Activated CD4-positive, alpha-beta T cell treated with anti-CD3 and anti-CD28 coated beads for 36 hours (primary cell): ENCODE measurements around the gene CLCN2. TPM values are rescaled to one million over a fixed set of nuclear protein-coding genes. Genes with fewer than 3 reads are reported as not detected.

Experiments
- ATAC-seq: fragments of 200-7000 bp; cut with Tn5 transposase; one replicate; pipeline ENCODE4 v1.10.0; 2021; ENCODE audit warnings: mild to moderate bottlenecking, moderate library complexity
- CTCF ChIA-PET: fragments of 350-600 bp; sonication (Branson Sonifier 250); formaldehyde crosslinking; loops from one replicate; lab custom pipeline; 2021; ENCODE audit warnings: antibody characterized with exemption; lab: Charles Lee
- POLR2A ChIA-PET: fragments of 350-600 bp; sonication (Branson Sonifier 250); formaldehyde crosslinking; loops from one replicate; lab custom pipeline; 2021; ENCODE audit warnings: antibody characterized with exemption, inconsistent platforms; lab: Charles Lee
- DNase-seq: peaks from one replicate; pipeline ENCODE4 v3.0.0-alpha.2; 2020
- H3K27ac Mint-ChIP-seq: one replicate; pipeline ENCODE4 v1.8.0; 2021; ENCODE audit warnings: mixed read lengths
- H3K27me3 Mint-ChIP-seq: one replicate; pipeline ENCODE4 v1.8.0; 2021; ENCODE audit warnings: mixed read lengths
- H3K36me3 Mint-ChIP-seq: one replicate; pipeline ENCODE4 v1.8.0; 2021; ENCODE audit warnings: low read depth, mixed read lengths
- H3K4me1 Mint-ChIP-seq: one replicate; pipeline ENCODE4 v1.8.0; 2021; ENCODE audit warnings: mixed read lengths
- H3K4me3 Mint-ChIP-seq: one replicate; pipeline ENCODE4 v1.8.0; 2021; ENCODE audit warnings: mild to moderate bottlenecking, moderate library complexity, mixed read lengths
- H3K9me3 Mint-ChIP-seq: one replicate; pipeline ENCODE4 v1.8.0; 2021; ENCODE audit warnings: low read depth, mixed read lengths
- intact Hi-C, 2 experiments: fragments of 100-400 bp; cut with DNase I in 1 of 2; cut with micrococcal nuclease in 1 of 2; formaldehyde crosslinking; loops; one replicate each; pipeline versions ENCODE4 v1.14.2 to v1.15.1; 2022 to 2024; cut with DNase I, micrococcal nuclease
- total RNA-seq, 2 experiments: library from RNA; stranded (reverse); gene quantifications; one replicate each; pipeline ENCODE4 v1.2.3, GENCODE V29; 2021

The CLCN2 gene
- total RNA-seq, 2 experiments from 2014 or later = 4.6 to 4.7 TPM

GRCh38 chr3:184307915-184308314, 53.5 kb downstream of the CLCN2 start:
- DNase-seq = no peak
- no peak for ATAC-seq
- Mint-ChIP-seq H3K4me1 (peaks cover 4% of the 10 kb centered on the region), H3K27me3 (no peaks in the 10 kb centered on the region), H3K27ac (no peak overlapping the region), H3K9me3 (no peaks in the 10 kb centered on the region), H3K4me3 (no peak overlapping the region), H3K36me3 (peaks cover 58% of the 10 kb centered on the region)
- ChIA-PET CTCF (interaction anchor here (0.8 kb wide), 1 partner anchor 40 kb away, joined by 3 read pairs; no protein-coding TSS in a partner anchor), POLR2A (no interaction called here)
- intact Hi-C loops = no loop called here

- Mint-ChIP-seq H3K27ac (peak overlapping the region; percentile 49), H3K36me3 (peaks cover 71% of the 10 kb centered on the region), H3K4me3 (no peak overlapping the region), H3K27me3 (no peaks in the 10 kb centered on the region), H3K9me3 (no peaks in the 10 kb centered on the region), H3K4me1 (peaks cover 8% of the 10 kb centered on the region)
- DNase-seq = no peak
- POLR2A ChIA-PET = interaction anchor here (0.6 to 0.9 kb wide), 2 partner anchors 20 to 101 kb away, joined by 3 read pairs; no protein-coding TSS in a partner anchor
- CTCF ChIA-PET = interaction anchor here (0.6 to 1.5 kb wide), 4 partner anchors 12 to 312 kb away, joined by 3 to 5 read pairs (median 3); partner anchors contain the start of gene FAM131A
- intact Hi-C loops = no loop called here
- no peak for ATAC-seq
Measured at GRCh38 chr3:184306341-184306972, 54.9 kb downstream of the CLCN2 start.

- DNase-seq (no peak), ATAC-seq (peak; percentile 57)
- Mint-ChIP-seq H3K27ac (no peak overlapping the region), H3K4me3 (no peak overlapping the region), H3K9me3 (no peaks in the 10 kb centered on the region), H3K4me1 (peaks cover 13% of the 10 kb centered on the region), H3K27me3 (no peaks in the 10 kb centered on the region), H3K36me3 (peaks cover 77% of the 10 kb centered on the region)
- intact Hi-C loops = no loop called here
- ChIA-PET POLR2A (interaction anchor here (0.5 to 0.9 kb wide), 2 partner anchors 20 to 39 kb away, joined by 3 read pairs; no protein-coding TSS in a partner anchor), CTCF (interaction anchor here (0.6 to 1.5 kb wide), 4 partner anchors 13 to 311 kb away, joined by 3 to 5 read pairs (median 3); partner anchors contain the start of gene FAM131A)
Measured at GRCh38 chr3:184305577-184305976, 55.8 kb downstream of the CLCN2 start.

GRCh38 chr3:184300378-184300720, 61.1 kb downstream of the CLCN2 start:
- ATAC-seq = no peak

GRCh38 chr3:184299488-184300377, 61.7 kb downstream of the CLCN2 start:
- Mint-ChIP-seq H3K4me1 (peaks cover 19% of the 10 kb centered on the region), H3K27ac (peak overlapping the region; percentile 78), H3K9me3 (no peaks in the 10 kb centered on the region), H3K36me3 (peaks cover 47% of the 10 kb centered on the region), H3K4me3 (peak overlapping the region; percentile 84), H3K27me3 (no peaks in the 10 kb centered on the region)
- DNase-seq (no peak), ATAC-seq (no peak)
- CTCF ChIA-PET = interaction anchor here (0.6 to 1.0 kb wide), 5 partner anchors 18 to 880 kb away, joined by 3 to 5 read pairs (median 3); no protein-coding TSS in a partner anchor
- intact Hi-C loops = loop anchor here (1.0 to 2.0 kb wide), 14 partner anchors 15 to 663 kb away; partner anchors contain the start of genes AP2M1 (in 2 of the 2), EEF1AKMT4 (in 2 of the 2), EIF4G1 (in 2 of the 2) and ABCC5 (in 1 of the 2)
- POLR2A ChIA-PET = no interaction called here

More at GRCh38 chr3:184300378-184300720, 61.1 kb downstream of the CLCN2 start:
- Mint-ChIP-seq H3K27me3 (no peaks in the 10 kb centered on the region), H3K4me3 (peak overlapping the region; percentile 84), H3K4me1 (peaks cover 19% of the 10 kb centered on the region), H3K36me3 (peaks cover 50% of the 10 kb centered on the region), H3K9me3 (no peaks in the 10 kb centered on the region), H3K27ac (no peak overlapping the region)
- ChIA-PET CTCF (interaction anchor here (0.9 kb wide), 1 partner anchor 114 kb away, joined by 6 read pairs; no protein-coding TSS in a partner anchor), POLR2A (interaction anchor here (0.6 to 1.0 kb wide), 2 partner anchors 11 to 16 kb away, joined by 3 read pairs; no protein-coding TSS in a partner anchor)
- DNase-seq = no peak
- intact Hi-C loops = no loop called here

GRCh38 chr3:184298759-184299487, 62.5 kb downstream of the CLCN2 start, which contains the start of gene PSMD2:
PSMD2 (plus strand) TSS chr3:184299241; CDS start chr3:184299267, 26 bp downstream.
- H3K9me3 Mint-ChIP-seq = no peaks in the 10 kb centered on the region
- peaks cover 19% of the 10 kb centered on the region for H3K4me1 Mint-ChIP-seq
- H3K27me3 Mint-ChIP-seq = no peaks in the 10 kb centered on the region
- peak; percentile 96 for ATAC-seq
- H3K27ac Mint-ChIP-seq = peak within 1 kb of the TSS; percentile 81
- H3K4me3 Mint-ChIP-seq = peak within 1 kb of the TSS; percentile 84
- DNase-seq = peak; percentile 99
- ChIA-PET CTCF (interaction anchor here (0.6 to 1.0 kb wide), 4 partner anchors 19 to 881 kb away, joined by 3 to 5 read pairs (median 3); no protein-coding TSS in a partner anchor), POLR2A (interaction anchor here (1.1 kb wide), 1 partner anchor 143 kb away, joined by 4 read pairs; no protein-coding TSS in a partner anchor)
- intact Hi-C loops = loop anchor here (1.0 to 2.0 kb wide), 15 partner anchors 15 to 663 kb away; partner anchors contain the start of genes AP2M1 (in 2 of the 2), EEF1AKMT4 (in 2 of the 2), EIF4G1 (in 2 of the 2) and ABCC5 (in 1 of the 2)
- H3K36me3 Mint-ChIP-seq = peaks cover 40% of the 10 kb centered on the region

GRCh38 chr3:184296616-184297015, 64.8 kb downstream of the CLCN2 start:
- Mint-ChIP-seq H3K36me3 (peaks cover 18% of the 10 kb centered on the region), H3K27ac (no peak overlapping the region), H3K27me3 (no peaks in the 10 kb centered on the region), H3K4me3 (no peak overlapping the region), H3K4me1 (peaks cover 16% of the 10 kb centered on the region), H3K9me3 (no peaks in the 10 kb centered on the region)
- intact Hi-C loops = no loop called here
- no peak for DNase-seq
- ChIA-PET CTCF (interaction anchor here (0.6 kb wide), 1 partner anchor 1317 kb away, joined by 3 read pairs; no protein-coding TSS in a partner anchor), POLR2A (no interaction called here)
- ATAC-seq = no peak

Other genes with a start within 250 kb of the CLCN2 start
- gene EIF2B5, start 226.2 kb downstream of the CLCN2 start, total RNA-seq = 10 to 100 TPM; 46.4 to 60.6 TPM
- 10 to 100 TPM; 24.9 to 29.6 TPM for gene DVL3, start 206.2 kb downstream of the CLCN2 start, total RNA-seq
- gene AP2M1, start 186.8 kb downstream of the CLCN2 start, total RNA-seq = 100 to 1,000 TPM; 192 to 204 TPM
- gene ABCF3, start 175.4 kb downstream of the CLCN2 start, total RNA-seq = 10 to 100 TPM; 58.2 to 66.2 TPM
- not detected for gene VWA5B2, start 132.0 kb downstream of the CLCN2 start, total RNA-seq
- gene ALG3, start 112.6 kb downstream of the CLCN2 start, total RNA-seq = 10 to 100 TPM; 39.9 to 40.9 TPM
- gene EEF1AKMT4, start 111.9 kb downstream of the CLCN2 start, total RNA-seq = 1 to 10 TPM; 4.8 to 5.8 TPM
- gene CAMK2N2, start 100.1 kb downstream of the CLCN2 start, total RNA-seq = under 1 TPM; 0.18 to 0.25 TPM
- not detected for gene ECE2, start 85.6 kb downstream of the CLCN2 start, total RNA-seq
- 100 to 1,000 TPM; 207 to 236 TPM for gene PSMD2, start 62.4 kb downstream of the CLCN2 start, total RNA-seq
- 100 to 1,000 TPM; 479 to 556 TPM for gene EIF4G1, start 47.0 kb downstream of the CLCN2 start, total RNA-seq
- 1 to 10 TPM; 3.7 to 4.5 TPM for gene FAM131A, start 24.0 kb downstream of the CLCN2 start, total RNA-seq
- 100 to 1,000 TPM; 130 to 143 TPM for gene POLR2H, start 105 bp upstream of the CLCN2 start, total RNA-seq
- gene THPO, start 16.6 kb upstream of the CLCN2 start, total RNA-seq = not detected
- gene CHRD, start 18.4 kb upstream of the CLCN2 start, total RNA-seq = under 1 TPM in 1 of 2 experiments, not detected in 1; 0.23 TPM
- gene EPHB3, start 200.2 kb upstream of the CLCN2 start, total RNA-seq = not detected